GM18517 (cell line): Measurements from ENCODE around the gene LIN54.
"Not testable (repeated sequence)": the region's sequence is repeated elsewhere in the genome, so short reads cannot be mapped to it uniquely, and the experiment has no call there.

Experiments used
- ATAC-seq: cut with Tn5 transposase; IDR thresholded peaks from one replicate; pipeline ENCODE4 v1.9.1; 2021; ENCODE audit warnings: mild to moderate bottlenecking, moderate library complexity; ENCODE audit not compliant: unreplicated experiment

The LIN54 gene

DNA sequence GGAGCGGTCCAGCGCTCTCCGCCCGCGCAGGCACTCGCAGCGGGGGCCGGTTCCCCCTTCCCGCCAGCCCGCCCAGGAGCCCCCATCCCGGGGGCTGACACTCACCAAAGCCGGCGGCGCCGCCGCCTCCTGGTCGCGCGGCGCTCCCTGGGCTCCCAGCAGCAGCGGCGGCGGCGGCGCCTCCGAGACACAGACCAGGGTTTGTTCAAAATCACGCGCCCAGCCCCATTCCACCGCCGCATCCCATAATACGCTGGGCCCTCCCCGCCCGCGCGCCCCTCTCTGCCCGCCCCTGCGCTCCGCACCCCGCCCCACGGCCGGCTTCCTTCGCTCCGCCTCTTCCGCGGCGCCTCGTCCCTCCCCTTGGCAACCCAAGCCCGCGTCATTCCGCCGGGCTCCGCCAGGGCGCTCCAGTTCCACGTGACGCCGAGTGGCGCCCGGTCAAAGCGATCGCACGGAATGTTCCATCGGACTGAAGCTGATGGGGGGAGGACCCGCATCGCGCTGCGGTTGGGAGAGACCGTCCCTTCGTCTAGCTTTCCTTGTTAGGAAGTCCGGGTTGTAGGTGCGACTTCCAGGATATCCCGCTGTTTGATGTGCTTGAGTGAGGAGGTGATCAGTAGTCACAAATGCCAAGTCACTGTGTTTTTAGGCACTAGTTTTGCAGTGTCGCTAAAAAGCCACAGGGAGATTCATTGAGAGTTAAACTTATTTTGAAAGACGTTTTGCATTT lies 2.2 kb upstream of the LIN54 start:
- peak; percentile 65 for ATAC-seq

DNA sequence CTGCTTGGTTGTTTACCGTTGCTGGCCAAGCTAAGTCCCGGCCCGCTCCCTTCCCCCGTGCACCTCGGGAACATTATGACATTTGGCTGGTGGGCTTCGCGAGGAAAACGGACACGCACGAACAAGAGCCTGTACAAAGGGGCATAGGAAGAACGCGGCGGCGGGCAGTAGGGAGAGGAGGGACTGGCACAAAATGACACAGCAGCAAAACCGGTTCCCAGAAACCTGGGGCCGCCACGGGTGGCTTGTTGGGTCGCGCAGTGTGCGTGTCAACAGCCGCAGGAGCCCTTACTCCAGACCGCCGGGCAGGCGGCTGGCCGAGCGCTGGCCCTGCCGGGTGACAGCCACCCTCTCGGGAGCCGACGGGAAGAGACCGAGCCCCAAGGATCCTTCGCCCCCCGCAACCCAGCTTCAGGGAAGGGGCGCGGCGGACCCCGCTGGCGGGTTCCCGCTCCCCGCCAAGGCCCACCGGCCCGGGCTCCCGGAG lies 1.6 kb upstream of the LIN54 start:
- peak; percentile 23 for ATAC-seq

DNA sequence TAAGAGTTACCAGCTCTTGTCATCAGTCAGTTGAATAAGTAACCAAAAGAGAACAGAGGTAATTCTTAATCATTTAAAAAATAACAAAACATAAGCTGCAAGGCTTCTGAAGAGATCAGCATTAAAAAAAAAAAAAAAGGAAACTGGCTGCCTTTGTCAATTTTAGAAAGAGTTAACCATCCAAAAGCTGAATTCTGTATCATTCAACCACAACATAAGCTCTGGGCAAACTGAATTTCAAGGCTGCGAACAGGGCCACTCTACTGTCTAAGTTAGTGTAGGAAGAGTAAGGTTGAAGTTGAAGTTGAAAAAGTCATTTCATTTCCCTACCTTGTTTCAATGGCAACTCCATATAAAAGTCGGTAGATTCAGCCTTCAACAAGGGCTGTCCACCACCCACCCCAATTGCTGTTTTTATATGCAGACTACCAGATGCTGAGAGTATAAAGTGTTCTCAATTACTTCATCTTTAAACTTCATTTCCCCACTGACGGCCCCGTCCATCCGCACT lies 1.1 kb upstream of the LIN54 start:
- ATAC-seq = no peak

DNA sequence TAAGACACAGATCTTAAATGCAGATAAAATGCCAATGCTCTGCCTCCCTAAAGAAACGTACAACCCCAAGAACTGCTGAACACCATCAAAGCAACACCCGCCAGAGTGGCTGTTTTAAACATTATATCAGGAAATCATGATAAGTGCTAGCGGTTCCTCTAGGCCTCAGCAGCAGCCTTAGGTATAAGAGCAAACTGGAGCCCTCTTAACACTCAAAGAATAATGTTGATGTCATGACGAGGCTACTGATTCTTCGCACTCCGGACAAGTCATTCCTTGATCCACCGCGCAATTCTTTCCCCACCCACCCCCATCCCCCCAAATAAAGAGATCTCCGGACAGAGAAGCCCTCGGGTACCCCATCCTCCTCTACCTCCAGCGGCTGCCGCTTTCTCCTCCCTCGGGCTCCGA lies 507 bp downstream of the LIN54 start:
- no peak for ATAC-seq

DNA sequence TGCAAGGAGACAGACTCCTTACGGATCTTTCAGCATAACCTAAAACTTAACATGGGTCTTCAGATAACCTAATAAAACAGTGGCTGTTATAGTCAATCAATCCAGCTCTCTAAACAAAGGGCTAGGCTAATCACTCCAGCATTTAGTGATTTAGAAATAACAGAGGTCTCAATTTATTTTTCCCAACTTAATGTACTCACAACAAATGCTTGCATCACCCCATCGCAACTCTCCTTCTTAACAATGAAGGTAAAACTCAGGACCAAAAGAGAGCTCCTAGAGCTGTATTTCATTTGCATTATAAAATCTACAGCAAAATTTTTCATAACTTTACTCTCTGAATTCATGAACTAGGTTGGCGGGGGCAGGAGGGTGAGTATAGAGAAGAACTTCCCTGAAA lies 1.1 kb downstream of the LIN54 start:
- no peak for ATAC-seq

DNA sequence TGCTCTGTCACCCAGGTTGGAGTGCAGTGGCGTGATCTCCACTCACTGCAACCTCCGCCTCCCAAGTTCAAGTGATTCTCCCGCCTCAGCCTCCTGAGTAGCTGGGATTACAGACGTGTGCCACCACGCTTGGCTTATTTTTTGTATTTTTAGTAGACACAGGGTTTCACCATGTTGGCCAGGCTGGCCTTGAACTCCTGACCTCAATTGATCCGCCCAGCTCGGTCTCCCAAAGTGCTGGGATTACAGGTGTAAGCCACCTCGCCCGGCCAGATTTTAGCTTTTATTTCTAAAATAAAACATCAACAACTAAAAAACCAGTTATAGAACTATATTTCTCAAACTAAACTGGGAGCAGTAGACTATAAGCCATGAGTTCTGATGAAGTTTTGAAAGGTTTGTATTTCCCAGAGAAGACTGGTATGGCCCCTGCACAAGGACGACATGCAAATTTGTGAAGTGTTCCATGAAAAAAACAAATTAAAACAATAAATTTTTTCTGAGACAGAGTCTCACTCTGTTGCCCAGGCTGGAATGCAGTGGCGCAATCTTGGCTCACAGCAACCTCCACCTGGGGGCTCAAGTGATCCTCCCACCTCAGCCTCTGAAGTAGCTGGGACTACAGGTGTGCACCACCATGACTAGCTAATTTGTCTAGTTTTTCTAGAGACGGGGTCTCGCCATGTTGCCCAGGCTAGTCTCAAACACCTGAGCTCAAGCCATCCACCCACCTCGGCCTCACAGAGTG lies 7.4 kb downstream of the LIN54 start:
- not testable (repeated sequence) for ATAC-seq

DNA sequence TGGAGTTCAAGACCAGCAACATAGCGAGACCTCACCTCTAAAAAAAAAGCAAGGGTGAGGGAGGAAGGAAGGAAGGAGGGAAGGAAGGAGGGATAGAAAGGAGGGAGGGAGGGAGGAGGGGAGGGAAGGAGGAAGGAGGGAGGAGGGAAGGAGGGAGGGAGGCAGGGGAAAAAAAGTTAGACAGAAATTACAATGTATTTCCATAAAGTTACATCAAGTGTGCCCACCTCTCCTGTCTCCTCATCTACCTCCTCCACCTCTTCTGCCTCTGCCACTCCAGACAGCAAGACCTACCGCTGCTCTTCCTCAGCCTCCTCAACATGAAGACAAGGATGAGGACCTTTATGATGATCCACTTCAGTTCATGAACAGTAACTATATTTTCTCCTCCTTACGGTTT lies 8.3 kb downstream of the LIN54 start:
- no peak for ATAC-seq

DNA sequence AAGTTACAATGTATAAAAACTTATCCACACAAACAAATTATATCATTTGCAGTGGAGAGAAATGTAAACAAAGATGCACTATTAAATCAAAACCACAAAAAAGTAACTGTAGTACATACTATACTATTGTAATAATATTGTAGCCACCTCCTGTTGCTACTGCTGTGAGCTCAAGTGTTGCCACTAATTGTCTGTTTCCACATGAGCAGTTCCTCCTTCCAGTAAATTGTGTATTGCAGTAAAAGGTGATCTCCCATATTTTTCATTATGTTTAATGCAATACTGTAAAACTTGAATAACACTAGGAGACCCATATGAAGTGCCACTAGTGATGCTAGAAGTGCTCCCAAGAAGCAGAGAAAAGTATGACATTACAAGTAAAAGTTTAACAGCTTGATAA lies 11.7 kb downstream of the LIN54 start:
- ATAC-seq = no peak

DNA sequence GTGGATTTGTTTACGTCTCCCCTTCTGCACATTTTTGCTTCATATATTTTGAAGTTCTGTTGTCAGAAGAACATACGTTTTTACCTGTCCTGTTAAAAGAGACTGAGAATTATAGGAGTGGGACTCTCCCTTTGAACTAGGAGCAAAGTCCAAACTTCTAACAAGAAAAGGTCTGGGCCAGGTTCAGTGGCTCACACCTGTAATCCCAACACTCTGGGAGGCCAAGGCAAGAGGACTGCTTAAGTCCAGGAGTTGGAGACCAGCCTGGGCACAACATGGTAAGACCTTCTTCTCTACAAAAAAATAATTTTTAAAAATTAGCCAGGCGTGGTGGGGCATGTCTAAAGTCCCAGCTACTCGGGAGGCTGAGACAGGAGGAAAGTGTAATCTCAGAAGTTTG lies 15.8 kb downstream of the LIN54 start:
- ATAC-seq = no peak

DNA sequence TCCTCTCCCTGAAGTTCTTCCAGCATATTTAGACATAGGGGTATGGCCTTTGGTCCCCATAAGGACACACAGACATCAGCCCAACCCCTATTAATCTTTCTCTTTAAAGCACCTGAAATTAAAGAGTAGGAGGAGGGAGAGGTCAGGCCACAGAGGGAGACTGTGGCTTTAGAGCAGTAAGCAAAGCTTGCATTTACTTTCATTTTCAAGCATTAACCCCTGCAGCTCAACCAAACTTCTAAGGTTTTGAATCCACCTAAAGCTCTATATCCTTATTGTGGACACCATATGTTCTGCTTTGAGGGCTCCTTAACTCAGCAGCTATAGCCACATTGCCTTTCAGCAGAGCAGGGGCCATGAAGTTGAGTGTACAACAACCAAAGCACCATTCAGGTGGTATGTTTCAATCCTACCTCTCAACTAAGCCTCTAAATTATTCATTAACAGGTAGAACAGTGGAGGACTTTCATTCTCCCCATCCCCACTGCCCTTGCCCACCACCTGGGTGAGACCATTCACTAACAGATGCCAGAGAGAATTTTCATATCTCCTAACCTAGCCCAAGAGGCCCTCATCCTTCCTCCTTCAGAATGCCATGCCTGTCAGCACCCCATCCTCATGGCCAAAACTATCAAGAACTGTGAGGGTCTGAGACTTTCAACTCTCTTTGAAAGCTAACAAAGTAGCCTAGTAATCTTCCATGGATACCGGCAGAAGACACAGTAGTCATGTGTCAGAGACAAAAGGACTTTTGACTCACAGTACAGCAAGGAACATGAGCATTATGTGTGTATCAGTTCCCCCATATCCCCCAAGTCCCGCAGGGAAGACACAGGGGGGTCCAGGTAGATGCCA lies 20.8 kb downstream of the LIN54 start:
- ATAC-seq = peak; percentile 93

DNA sequence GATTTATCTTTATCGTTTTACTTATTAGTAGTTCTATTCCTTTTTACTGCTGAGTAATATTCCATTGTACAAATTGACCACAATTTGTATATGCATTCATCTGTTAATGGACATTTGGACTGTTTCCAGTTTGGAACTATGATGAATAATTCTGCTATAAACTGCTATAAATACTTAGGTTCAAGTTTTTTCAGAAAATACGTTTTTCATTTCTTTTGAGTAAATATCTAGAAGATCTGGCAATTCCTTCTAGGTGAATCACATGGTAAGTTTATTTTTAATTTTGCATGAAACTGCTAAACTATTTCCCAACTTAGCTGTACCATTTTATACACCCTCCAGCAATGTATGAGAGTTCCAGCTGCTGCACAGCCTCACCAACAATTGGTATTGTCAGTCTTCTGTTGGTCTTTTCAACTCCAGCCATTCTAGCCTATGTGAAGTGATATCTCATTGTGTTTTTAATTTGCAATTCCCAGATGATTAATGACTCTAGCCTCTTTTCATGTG lies 22.2 kb downstream of the LIN54 start:
- no peak for ATAC-seq

DNA sequence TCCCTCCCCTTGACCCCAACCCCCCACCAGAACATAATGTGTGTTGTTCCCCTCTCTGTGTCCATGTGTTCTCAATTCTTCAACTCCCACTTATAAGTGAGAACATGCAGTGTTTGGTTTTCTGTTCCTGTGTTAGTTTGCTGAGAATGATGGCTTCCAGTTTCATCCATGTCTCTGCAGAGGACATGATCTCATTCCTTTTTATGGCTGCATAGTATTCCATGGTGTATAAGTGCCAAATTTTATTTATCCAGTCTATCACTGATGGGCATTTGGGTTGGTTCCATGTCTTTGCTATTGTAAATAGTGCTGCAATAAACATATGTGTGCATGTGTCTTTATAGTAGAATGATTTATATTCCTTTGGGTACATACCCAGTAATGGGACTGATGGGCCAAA lies 23.1 kb downstream of the LIN54 start:
- not testable (repeated sequence) for ATAC-seq

DNA sequence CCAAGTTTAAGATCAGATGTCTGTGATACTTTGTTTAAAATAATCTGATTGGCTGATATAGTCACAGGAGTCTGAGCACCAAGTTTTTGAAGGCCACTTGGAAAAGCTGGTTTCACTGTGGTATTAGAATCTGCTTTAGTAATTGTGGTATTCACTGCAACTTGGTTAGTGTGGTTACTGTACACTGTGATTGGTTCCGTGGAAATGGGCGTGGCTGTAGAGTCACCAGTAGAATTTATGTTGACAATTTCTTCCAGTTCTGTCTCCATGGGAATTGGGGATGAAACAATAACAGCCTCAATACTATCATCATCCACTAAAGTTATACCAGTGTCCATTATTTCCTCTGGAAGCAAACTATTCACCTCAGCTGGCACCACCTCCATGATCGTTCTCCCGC lies 26.2 kb downstream of the LIN54 start:
- ATAC-seq = no peak

DNA sequence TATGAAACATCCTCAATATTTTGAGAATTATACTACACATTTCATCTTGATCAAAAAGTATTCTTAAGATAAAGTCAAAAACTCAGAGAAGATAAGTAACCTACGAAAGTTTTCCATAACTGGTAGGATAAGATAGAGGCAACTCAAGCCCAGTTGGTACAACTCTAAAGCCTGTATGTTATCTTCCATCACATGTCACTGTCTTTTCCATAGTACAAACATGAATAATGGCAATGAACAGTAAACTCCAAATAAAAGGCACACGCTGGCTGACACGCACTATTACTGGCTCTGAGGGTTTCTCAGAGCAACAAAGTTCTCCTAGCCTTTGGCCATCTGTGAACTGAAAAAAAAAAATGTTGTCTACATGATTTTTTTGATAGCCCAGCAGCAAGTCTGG lies 27.2 kb downstream of the LIN54 start:
- no peak for ATAC-seq

DNA sequence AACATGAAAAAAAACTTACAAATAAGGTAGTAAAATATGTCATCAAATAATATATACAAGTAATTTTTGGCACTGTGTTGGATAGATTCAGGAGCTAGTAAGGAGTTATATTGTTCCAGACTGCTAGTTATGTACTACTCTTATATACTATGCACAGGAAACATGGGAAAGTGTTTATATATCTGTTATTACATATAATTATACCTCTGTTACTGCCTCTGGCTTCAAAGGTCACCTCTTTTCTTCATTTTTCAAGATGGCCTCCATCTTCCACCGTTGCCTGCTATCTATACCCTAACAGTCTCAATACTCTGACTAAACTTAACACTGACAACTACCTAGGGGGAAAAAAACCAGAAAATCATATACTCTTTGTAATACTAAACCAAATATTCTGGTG lies 29.5 kb downstream of the LIN54 start:
- ATAC-seq = no peak

DNA sequence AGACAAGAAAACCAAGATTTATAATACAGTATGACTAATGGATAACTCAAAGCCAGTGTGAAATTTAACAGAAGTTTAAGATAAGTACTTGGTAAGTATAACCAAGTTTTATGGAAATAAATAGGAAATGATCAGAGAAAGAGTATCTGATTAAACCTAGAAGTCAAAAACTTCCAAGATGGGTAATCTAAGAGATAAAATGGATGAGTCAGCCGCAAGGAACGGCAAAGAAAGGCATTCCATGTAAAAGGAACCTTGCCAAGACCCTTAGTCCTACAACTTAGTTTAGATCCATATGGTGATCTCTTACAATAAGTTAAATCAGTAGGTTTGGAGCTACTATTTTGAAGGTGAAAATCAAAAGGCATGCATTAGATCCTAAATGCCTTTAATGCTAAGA lies 34.8 kb downstream of the LIN54 start:
- no peak for ATAC-seq

DNA sequence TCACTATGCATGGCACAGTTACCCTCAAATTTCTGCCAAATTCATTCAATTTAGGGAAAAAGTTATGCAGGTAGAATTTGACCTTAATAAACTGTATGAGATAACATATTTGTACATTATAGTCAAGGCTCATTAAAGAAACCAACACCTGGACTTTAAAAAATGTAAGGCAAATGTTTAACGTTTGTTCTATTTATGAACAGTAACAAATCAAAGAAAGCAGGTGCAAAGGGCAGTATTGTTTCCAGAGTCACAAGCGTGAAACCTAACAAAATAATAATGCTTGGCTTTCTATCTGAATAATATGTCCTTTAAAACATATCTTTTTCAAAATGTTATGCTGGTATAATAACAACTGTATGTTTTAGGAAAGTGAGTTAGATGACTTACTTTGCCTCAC lies 41.2 kb downstream of the LIN54 start:
- ATAC-seq = no peak

DNA sequence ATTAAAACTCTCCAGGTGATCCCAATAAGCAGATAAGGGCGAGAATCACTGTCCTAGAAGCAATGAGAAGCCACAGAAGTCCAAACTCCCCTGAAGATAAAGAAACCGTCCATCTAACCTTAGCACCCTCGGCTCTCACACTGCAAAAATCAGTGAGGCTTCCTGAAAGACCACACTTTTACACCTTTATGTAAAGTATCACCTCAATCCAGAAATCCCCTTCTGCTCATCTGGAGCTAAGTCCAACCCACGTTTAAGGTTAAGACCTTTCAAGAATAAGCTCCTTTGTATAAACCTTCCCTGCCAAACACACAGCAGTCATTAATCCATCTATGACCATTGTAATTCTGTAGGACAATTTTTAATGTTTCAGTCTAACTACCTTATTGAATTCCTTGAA lies 41.7 kb downstream of the LIN54 start:
- no peak for ATAC-seq

DNA sequence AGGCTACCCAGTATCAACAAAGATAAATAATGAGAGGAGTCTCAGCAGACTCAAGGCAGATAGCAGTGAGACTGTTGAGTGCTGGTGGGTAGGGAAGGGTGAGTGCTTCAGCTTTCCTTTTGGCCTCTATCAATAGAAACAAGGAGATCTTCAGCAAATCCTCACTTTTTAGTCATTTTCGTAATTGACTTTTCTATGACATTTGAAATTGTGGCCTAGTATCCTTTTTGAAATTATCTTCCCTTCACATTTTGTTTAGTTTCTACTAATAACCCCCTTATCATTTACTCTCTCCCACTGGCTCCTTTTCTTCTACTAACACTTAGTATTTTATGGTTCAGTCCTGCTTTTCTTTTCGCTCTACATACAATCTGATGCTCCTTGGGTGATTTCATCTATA lies 44.9 kb downstream of the LIN54 start:
- ATAC-seq = no peak

DNA sequence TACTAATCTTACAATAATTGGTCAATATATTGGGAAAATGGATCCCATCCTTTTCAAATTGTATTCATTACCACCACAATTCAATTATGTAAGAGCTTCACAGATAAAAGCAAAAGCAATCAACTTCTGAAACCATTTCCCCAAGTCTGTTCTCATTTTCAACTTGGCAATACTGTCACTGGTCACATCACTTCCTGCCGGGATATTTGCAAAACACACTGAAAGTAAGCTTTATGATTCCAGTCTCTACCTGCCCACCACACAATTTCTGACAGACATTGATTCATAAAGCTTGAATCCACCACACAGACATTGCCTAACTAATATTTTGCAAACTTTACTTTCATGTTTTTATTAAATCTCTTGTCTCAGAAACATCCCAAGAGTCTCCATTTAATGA lies 53.6 kb downstream of the LIN54 start:
- no peak for ATAC-seq

DNA sequence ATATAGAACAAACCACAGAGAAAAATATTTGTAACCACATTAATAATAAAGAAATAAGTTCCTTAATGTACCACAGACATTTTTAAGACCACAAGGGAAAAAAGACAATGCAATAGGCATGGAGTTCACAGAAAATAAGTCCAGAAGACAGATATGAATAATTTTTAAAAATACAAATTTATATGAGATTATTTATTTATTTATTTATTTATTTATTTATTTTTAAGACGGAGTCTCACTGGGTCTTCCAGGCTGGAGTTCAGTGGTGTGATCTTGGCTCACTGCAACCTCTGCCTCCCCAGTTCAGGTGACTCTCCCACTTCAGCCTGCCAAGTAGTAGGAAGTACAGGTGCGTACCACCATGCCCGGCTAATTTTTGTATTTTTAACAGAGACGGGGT lies 56.4 kb downstream of the LIN54 start:
- no peak for ATAC-seq
